GM21737 (cell line): ENCODE data around the gene APPBP2.
"Not testable (repeated sequence)": the region's sequence is repeated elsewhere in the genome, so short reads cannot be mapped to it uniquely, and the experiment has no call there.

Source experiments
- ATAC-seq: cut with Tn5 transposase; IDR thresholded peaks from one replicate; pipeline ENCODE4 v1.9.1; 2021; ENCODE audit warnings: mild to moderate bottlenecking, moderate library complexity; ENCODE audit not compliant: unreplicated experiment

Gene APPBP2

GRCh38 chr17:60535382-60536279, 9.6 kb upstream of the APPBP2 start:
- ATAC-seq: no peak

- ATAC-seq: no peak
Measured at GRCh38 chr17:60534613-60535157, 8.6 kb upstream of the APPBP2 start.

GRCh38 chr17:60534010-60534555, 8.0 kb upstream of the APPBP2 start:
- ATAC-seq: no peak

- ATAC-seq: no peak
Measured at GRCh38 chr17:60529806-60530205, 3.8 kb upstream of the APPBP2 start.

GRCh38 chr17:60528828-60529227, 2.8 kb upstream of the APPBP2 start:
- no peak for ATAC-seq

- no peak for ATAC-seq
Measured at GRCh38 chr17:60527701-60528100, 1.7 kb upstream of the APPBP2 start.

- ATAC-seq: no peak
Measured at GRCh38 chr17:60526726-60527125, 684 bp upstream of the APPBP2 start.

GRCh38 chr17:60525328-60525684, 736 bp downstream of the APPBP2 start:
- no peak for ATAC-seq

GRCh38 chr17:60524463-60525327, 1.3 kb downstream of the APPBP2 start:
- ATAC-seq: no peak

GRCh38 chr17:60523822-60524221, 2.2 kb downstream of the APPBP2 start:
- ATAC-seq: no peak

GRCh38 chr17:60522889-60523626, 3.0 kb downstream of the APPBP2 start:
- no peak for ATAC-seq

GRCh38 chr17:60519795-60520194, 6.2 kb downstream of the APPBP2 start:
- no peak for ATAC-seq

- not testable (repeated sequence) for ATAC-seq
Measured at GRCh38 chr17:60515683-60516082, 10.4 kb downstream of the APPBP2 start.

GRCh38 chr17:60515199-60515598, 10.8 kb downstream of the APPBP2 start:
- ATAC-seq: not testable (repeated sequence)

GRCh38 chr17:60514500-60514899, 11.5 kb downstream of the APPBP2 start:
- no peak for ATAC-seq

GRCh38 chr17:60514053-60514452, 12.0 kb downstream of the APPBP2 start:
- no peak for ATAC-seq

- ATAC-seq: no peak
Measured at GRCh38 chr17:60513014-60513413, 13.0 kb downstream of the APPBP2 start.

- no peak for ATAC-seq
Measured at GRCh38 chr17:60510723-60511122, 15.3 kb downstream of the APPBP2 start.

- ATAC-seq: no peak
Measured at GRCh38 chr17:60510031-60510430, 16.0 kb downstream of the APPBP2 start.

GRCh38 chr17:60508384-60508980, 17.6 kb downstream of the APPBP2 start:
- no peak for ATAC-seq
